Type B pancreatic cell (in vitro differentiated cells): ENCODE results near the gene BCAT1. TPM values are rescaled to one million over a fixed set of nuclear protein-coding genes. Genes with fewer than 3 reads are reported as not detected.

Experiments used
- DNase-seq: peaks from one replicate; pipeline ENCODE4 v3.0.0; 2021; ENCODE audit warnings: mixed read lengths; ENCODE audit not compliant: unreplicated experiment; ENCODE audit errors: extremely low spot score
- H3K27ac Mint-ChIP-seq: 2 replicates; pipeline ENCODE4 v1.8.0; 2021; ENCODE audit warnings: mild to moderate bottlenecking, mixed read lengths
- H3K27me3 Mint-ChIP-seq: 2 replicates; pipeline ENCODE4 v1.8.0; 2021; ENCODE audit warnings: mixed read lengths
- H3K36me3 Mint-ChIP-seq: 2 replicates; pipeline ENCODE4 v1.8.0; 2021; ENCODE audit warnings: mixed read lengths
- H3K4me1 Mint-ChIP-seq: one replicate; pipeline ENCODE4 v1.8.0; 2021; ENCODE audit warnings: mixed read lengths; ENCODE audit not compliant: unreplicated experiment
- H3K4me3 Mint-ChIP-seq: 2 replicates; pipeline ENCODE4 v1.8.0; 2021; ENCODE audit warnings: mild to moderate bottlenecking, mixed read lengths
- H3K9me3 Mint-ChIP-seq: 2 replicates; pipeline ENCODE4 v1.8.0; 2021; ENCODE audit warnings: mixed read lengths
- CTCF ChIP-seq: fragments of 200-600 bp; sonication (generic); conservative IDR thresholded peaks from 2 replicates; pipeline ENCODE4 v1.5.0; 2021; ENCODE audit warnings: antibody characterized with exemption, mild to moderate bottlenecking
- total RNA-seq: library from RNA; stranded (reverse); gene quantifications from 2 replicates; pipeline ENCODE4 v1.2.1, GENCODE V29; 2021; ENCODE audit warnings: low replicate concordance

Gene BCAT1
- total RNA-seq, 1 donor from 2014 or later: 153 TPM

DNA sequence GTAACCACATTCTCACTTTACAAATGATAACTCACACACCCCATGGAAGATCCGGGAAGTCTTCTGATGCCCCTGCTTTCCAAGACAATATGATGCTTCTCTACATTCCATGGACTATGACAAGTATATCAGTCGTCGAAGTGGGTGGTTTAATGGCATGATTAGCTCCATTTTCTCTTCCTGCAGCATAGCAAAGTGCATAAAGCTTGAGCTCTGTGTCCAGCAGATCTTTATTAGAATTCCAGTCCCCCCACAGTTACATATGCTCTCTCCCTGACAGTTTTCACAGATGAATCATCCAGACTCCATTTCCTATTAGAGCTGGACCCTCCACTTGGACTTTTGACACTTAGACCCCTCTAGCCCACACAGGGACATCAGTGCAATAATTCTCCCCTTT is 174.9 kb downstream of the BCAT1 start:
- H3K36me3 Mint-ChIP-seq: peaks cover 7% of the 10 kb centered on the region
- no peak overlapping the region for H3K4me3 Mint-ChIP-seq
- H3K4me1 Mint-ChIP-seq: no peaks in the 10 kb centered on the region
- TF ChIP-seq CTCF: no peak
- no peak overlapping the region for H3K27ac Mint-ChIP-seq
- H3K9me3 Mint-ChIP-seq: no peaks in the 10 kb centered on the region
- H3K27me3 Mint-ChIP-seq: peaks cover 26% of the 10 kb centered on the region
- DNase-seq: no peak

GRCh38 chr12:24772813-24773212 is 176.1 kb downstream of the BCAT1 start:
- no peak for DNase-seq
- peaks cover 7% of the 10 kb centered on the region for H3K36me3 Mint-ChIP-seq
- H3K4me3 Mint-ChIP-seq: no peak overlapping the region
- H3K27me3 Mint-ChIP-seq: peaks cover 22% of the 10 kb centered on the region
- H3K9me3 Mint-ChIP-seq: no peaks in the 10 kb centered on the region
- no peak overlapping the region for H3K27ac Mint-ChIP-seq
- TF ChIP-seq CTCF: no peak
- H3K4me1 Mint-ChIP-seq: no peaks in the 10 kb centered on the region

DNA sequence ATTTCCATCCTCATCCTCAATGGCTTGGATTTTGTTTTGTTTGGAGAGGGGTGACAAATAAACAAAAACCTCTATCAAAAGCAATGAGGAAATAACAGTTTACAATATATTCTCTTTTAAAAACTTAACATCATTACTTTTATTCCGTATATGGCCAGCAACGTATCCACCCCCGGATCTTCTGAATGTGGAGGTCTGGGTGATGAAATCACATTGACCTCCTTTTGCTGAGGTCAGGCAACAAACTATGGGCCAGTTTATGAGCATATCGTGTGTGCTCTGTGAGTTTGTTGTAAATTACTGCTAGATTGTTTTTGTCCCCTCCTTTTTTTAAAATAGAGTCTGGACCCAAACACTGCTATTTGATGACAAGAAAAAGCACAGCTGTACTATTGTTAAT is 178.1 kb downstream of the BCAT1 start:
- no peaks in the 10 kb centered on the region for H3K4me1 Mint-ChIP-seq
- H3K27me3 Mint-ChIP-seq: peaks cover 22% of the 10 kb centered on the region
- no peak overlapping the region for H3K27ac Mint-ChIP-seq
- no peak for TF ChIP-seq CTCF
- no peak overlapping the region for H3K4me3 Mint-ChIP-seq
- no peaks in the 10 kb centered on the region for H3K9me3 Mint-ChIP-seq
- peaks cover 8% of the 10 kb centered on the region for H3K36me3 Mint-ChIP-seq
- no peak for DNase-seq

DNA sequence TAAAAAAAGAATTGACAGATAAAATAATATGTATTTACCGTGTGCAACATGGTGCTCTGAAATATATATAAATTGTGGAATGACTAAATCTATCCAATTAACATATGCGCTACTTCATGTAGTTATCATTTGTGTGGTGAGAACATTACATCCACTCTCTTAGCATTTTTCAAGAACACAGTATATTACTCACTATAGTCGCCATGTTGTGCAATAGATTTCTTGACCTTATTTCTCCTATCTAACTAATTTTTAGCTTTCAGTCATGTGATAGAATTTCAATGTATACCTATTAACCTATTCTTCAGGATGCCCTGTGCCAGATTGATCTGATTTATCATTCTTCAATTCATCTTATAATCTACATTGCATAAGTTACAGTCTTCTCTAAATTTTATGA is 178.6 kb downstream of the BCAT1 start:
- H3K27ac Mint-ChIP-seq: no peak overlapping the region
- peaks cover 9% of the 10 kb centered on the region for H3K36me3 Mint-ChIP-seq
- no peak for TF ChIP-seq CTCF
- no peaks in the 10 kb centered on the region for H3K9me3 Mint-ChIP-seq
- H3K27me3 Mint-ChIP-seq: peaks cover 24% of the 10 kb centered on the region
- no peak overlapping the region for H3K4me3 Mint-ChIP-seq
- no peaks in the 10 kb centered on the region for H3K4me1 Mint-ChIP-seq
- no peak for DNase-seq

DNA sequence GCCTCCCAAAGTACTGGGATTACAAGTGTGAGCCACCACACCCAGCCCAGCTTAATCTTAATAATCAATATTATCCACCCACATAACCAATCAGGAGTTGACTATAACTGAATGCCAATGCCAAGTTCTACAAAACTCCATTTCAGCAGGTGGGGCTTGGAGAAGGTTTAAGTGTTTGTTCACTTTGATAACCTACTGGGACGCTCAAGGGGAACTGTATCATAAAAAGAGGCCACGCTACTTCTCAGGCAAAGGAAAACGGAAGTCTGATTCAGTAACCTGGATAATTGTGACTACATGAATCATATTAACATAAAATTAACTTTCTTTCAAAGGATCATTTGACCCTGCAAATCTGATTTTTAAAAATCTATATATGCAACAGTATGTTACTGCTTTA is 179.2 kb downstream of the BCAT1 start:
- Mint-ChIP-seq H3K9me3 (peaks cover 4% of the 10 kb centered on the region), H3K27ac (no peak overlapping the region), H3K36me3 (peaks cover 10% of the 10 kb centered on the region), H3K4me1 (no peaks in the 10 kb centered on the region), H3K27me3 (peaks cover 19% of the 10 kb centered on the region), H3K4me3 (no peak overlapping the region)
- no peak for TF ChIP-seq CTCF
- DNase-seq: no peak

DNA sequence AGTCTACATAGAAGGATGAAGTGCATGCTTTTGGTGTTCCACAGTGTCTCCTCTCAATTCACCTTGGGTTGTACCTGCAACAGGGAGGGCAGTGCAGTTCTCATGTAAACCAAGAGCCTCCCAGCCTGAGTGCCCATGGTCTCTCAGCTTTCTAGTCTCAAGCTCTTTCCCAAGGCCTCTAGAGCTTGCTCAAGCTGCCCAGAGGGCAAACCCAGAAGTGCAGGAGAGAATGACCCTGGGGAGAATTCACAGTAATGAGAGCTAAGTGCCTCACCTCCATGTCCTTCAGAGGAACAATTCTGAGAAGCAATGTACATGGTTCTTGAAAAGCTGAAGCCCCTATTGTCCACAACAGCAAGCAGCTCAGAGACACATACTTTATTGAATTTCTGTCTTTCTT is 180.5 kb downstream of the BCAT1 start:
- Mint-ChIP-seq H3K9me3 (peaks cover 7% of the 10 kb centered on the region), H3K4me1 (no peaks in the 10 kb centered on the region), H3K36me3 (peaks cover 8% of the 10 kb centered on the region)

More for the DNA sequence above, 180.5 kb downstream of the BCAT1 start:
- H3K4me3 Mint-ChIP-seq: no peak overlapping the region
- no peak for DNase-seq
- H3K27me3 Mint-ChIP-seq: peaks cover 9% of the 10 kb centered on the region
- no peak overlapping the region for H3K27ac Mint-ChIP-seq
- no peak for TF ChIP-seq CTCF
